H9 (cell line): ENCODE measurements around the gene ARSG. TPM values are rescaled to one million over a fixed set of nuclear protein-coding genes. Genes with fewer than 3 reads are reported as not detected.

ENCODE experiments used
- DNase-seq: peaks from one replicate; pipeline ENCODE4 v3.0.0-alpha.2; 2017
- H2AFZ ChIP-seq: one replicate; pipeline ENCODE4 v1.6.1; 2013; ENCODE audit warnings: mild to moderate bottlenecking, low read length, control low read depth, moderate library complexity
- H2AK5ac ChIP-seq: 2 replicates; pipeline ENCODE4 v1.6.1; 2013; ENCODE audit warnings: low read length, control low read depth, mixed read lengths; ENCODE audit not compliant: insufficient read length
- H2BK120ac ChIP-seq: one replicate; pipeline ENCODE4 v1.6.1; 2013; ENCODE audit warnings: low read depth, mild to moderate bottlenecking, low read length, control low read depth, inconsistent platforms; ENCODE audit not compliant: poor library complexity, severe bottlenecking
- H2BK12ac ChIP-seq: 2 replicates; pipeline ENCODE4 v1.6.1; 2013; ENCODE audit warnings: low read length, control low read depth, mixed read lengths, low read depth; ENCODE audit not compliant: insufficient read length
- H2BK15ac ChIP-seq: 2 replicates; pipeline ENCODE4 v1.6.1; 2013; ENCODE audit warnings: low read depth, low read length, control low read depth
- H2BK20ac ChIP-seq: one replicate; pipeline ENCODE4 v1.6.1; 2013; ENCODE audit warnings: low read depth, mild to moderate bottlenecking, low read length, control low read depth, inconsistent platforms; ENCODE audit not compliant: poor library complexity, severe bottlenecking
- H2BK5ac ChIP-seq: 2 replicates; pipeline ENCODE4 v1.6.1; 2013; ENCODE audit warnings: low read length, control low read depth, mixed read lengths; ENCODE audit not compliant: insufficient read length
- H3K14ac ChIP-seq: 2 replicates; pipeline ENCODE4 v1.6.1; 2013; ENCODE audit warnings: low read length, control low read depth; ENCODE audit not compliant: insufficient read depth
- H3K18ac ChIP-seq: 2 replicates; pipeline ENCODE4 v1.6.1; 2013; ENCODE audit warnings: low read depth, mild to moderate bottlenecking, mixed read lengths, low read length, control low read depth; ENCODE audit not compliant: insufficient read length
- H3K23ac ChIP-seq: 2 replicates; pipeline ENCODE4 v1.6.1; 2013; ENCODE audit warnings: low read length, control low read depth, mixed read lengths, low read depth; ENCODE audit not compliant: insufficient read length
- H3K23me2 ChIP-seq: 2 replicates; pipeline ENCODE4 v1.6.1; 2013; ENCODE audit warnings: low read depth, mild to moderate bottlenecking, mixed read lengths, low read length, control low read depth; ENCODE audit not compliant: insufficient read length, poor library complexity, severe bottlenecking
- H3K27ac ChIP-seq: 2 replicates; pipeline ENCODE4 v1.5.1; 2013; ENCODE audit warnings: low read length, control low read depth, mixed read lengths, low read depth; ENCODE audit not compliant: insufficient read length
- H3K27me3 ChIP-seq: 2 replicates; pipeline ENCODE4 v1.6.1; 2013; ENCODE audit warnings: low read length, control low read depth, inconsistent platforms; ENCODE audit not compliant: insufficient read depth
- H3K4ac ChIP-seq: 2 replicates; pipeline ENCODE4 v1.6.1; 2013; ENCODE audit warnings: low read depth, mild to moderate bottlenecking, control low read depth, inconsistent platforms, low read length, moderate library complexity
- H3K4me1 ChIP-seq: 2 replicates; pipeline ENCODE4 v1.6.1; 2013; ENCODE audit warnings: low read length, control low read depth, inconsistent platforms; ENCODE audit not compliant: insufficient read depth
- H3K4me2 ChIP-seq: 2 replicates; pipeline ENCODE4 v1.6.1; 2013; ENCODE audit warnings: low read length, control low read depth, mixed read lengths; ENCODE audit not compliant: insufficient read length, insufficient read depth
- H3K56ac ChIP-seq: 2 replicates; pipeline ENCODE4 v1.6.1; 2013; ENCODE audit warnings: low read depth, mild to moderate bottlenecking, mixed read lengths, low read length, control low read depth; ENCODE audit not compliant: insufficient read length
- H3K79me1 ChIP-seq: 2 replicates; pipeline ENCODE4 v1.6.1; 2013; ENCODE audit warnings: low read depth, mild to moderate bottlenecking, moderate library complexity, low read length, control low read depth, inconsistent platforms; ENCODE audit not compliant: insufficient read depth, poor library complexity, severe bottlenecking
- H3K79me2 ChIP-seq: 2 replicates; pipeline ENCODE4 v1.6.1; 2013; ENCODE audit warnings: low read length, control low read depth, inconsistent platforms; ENCODE audit not compliant: insufficient read depth
- H3K9ac ChIP-seq: 2 replicates; pipeline ENCODE4 v1.6.1; 2013; ENCODE audit warnings: low read length, control low read depth, mixed read lengths; ENCODE audit not compliant: insufficient read length; ENCODE audit errors: extremely low read depth
- H3K9me3 ChIP-seq: one replicate; pipeline ENCODE4 v1.6.1; 2013; ENCODE audit warnings: low read depth, low read length, inconsistent platforms; ENCODE audit not compliant: control insufficient read depth
- H3T11ph ChIP-seq: one replicate; pipeline ENCODE4 v1.6.1; 2013; ENCODE audit warnings: mild to moderate bottlenecking, low read length, control low read depth, inconsistent platforms
- H4K20me1 ChIP-seq: one replicate; pipeline ENCODE4 v1.6.1; 2013; ENCODE audit not compliant: control insufficient read depth, insufficient read length, insufficient read depth
- H4K5ac ChIP-seq: 2 replicates; pipeline ENCODE4 v1.6.1; 2013; ENCODE audit warnings: low read depth, mild to moderate bottlenecking, mixed read lengths, low read length, control low read depth; ENCODE audit not compliant: insufficient read length
- H4K8ac ChIP-seq: replicated peaks from 2 replicates; pipeline ENCODE4 v1.6.1; 2013; ENCODE audit warnings: low read length, control low read depth, mixed read lengths, low read depth; ENCODE audit not compliant: insufficient read length
- H4K91ac ChIP-seq: 2 replicates; pipeline ENCODE4 v1.6.1; 2013; ENCODE audit warnings: low read depth, mild to moderate bottlenecking, moderate library complexity, mixed read lengths, low read length, control low read depth; ENCODE audit not compliant: insufficient read length
- H3K27ac Mint-ChIP-seq, 3 experiments: 2 replicates in 2 of 3; 3 replicates in 1 of 3; pipeline ENCODE4 v1.8.0; 2020 to 2021; ENCODE audit warnings: mixed read lengths in 3 of 3, mild to moderate bottlenecking in 1 of 3, moderate library complexity in 1 of 3
- H3K27me3 Mint-ChIP-seq: 2 replicates; pipeline ENCODE4 v1.8.0; 2021; ENCODE audit warnings: low read depth, mild to moderate bottlenecking, moderate library complexity, mixed read lengths
- H3K36me3 Mint-ChIP-seq, 3 experiments: 2 replicates in 2 of 3; 3 replicates in 1 of 3; pipeline ENCODE4 v1.8.0; 2020 to 2021; ENCODE audit warnings: low read depth in 3 of 3, mixed read lengths in 3 of 3; ENCODE audit not compliant: insufficient read depth in 1 of 3
- H3K4me1 Mint-ChIP-seq, 2 experiments: 2 replicates each; pipeline ENCODE4 v1.8.0; 2020; ENCODE audit warnings: mixed read lengths in 2 of 2
- H3K4me3 Mint-ChIP-seq, 2 experiments: 2 replicates in 1 of 2; 3 replicates in 1 of 2; pipeline ENCODE4 v1.8.0; 2020 to 2021; ENCODE audit warnings: mild to moderate bottlenecking in 2 of 2, mixed read lengths in 2 of 2, moderate library complexity in 1 of 2
- H3K9me3 Mint-ChIP-seq, 2 experiments: 2 replicates in 1 of 2; 3 replicates in 1 of 2; pipeline ENCODE4 v1.8.0; 2020; ENCODE audit warnings: mild to moderate bottlenecking in 2 of 2, mixed read lengths in 2 of 2, moderate library complexity in 1 of 2
- CTCF ChIP-seq: fragments of 200-600 bp; sonication (generic); conservative IDR thresholded peaks from 3 replicates; pipeline ENCODE4 v1.8.0; 2021; ENCODE audit warnings: antibody characterized with exemption, mild to moderate bottlenecking
- WGBS: extraction: QIAGEN DNeasy Blood & Tissue Kit; methylation state at CpG from one replicate; pipeline ENCODE4 v1.1.7; 2013; ENCODE audit warnings: missing lambda C conversion rate, low lambda C conversion rate, mixed read lengths; ENCODE audit not compliant: insufficient read length; ENCODE audit errors: extremely low coverage; 5-methylcytosine and 5-hydroxymethylcytosine counted together
- total RNA-seq: library from RNA; stranded (reverse); gene quantifications from 2 replicates; pipeline ENCODE4 v1.2.1, GENCODE V29; 2021

Gene ARSG
- total RNA-seq, 1 experiment from 2014 or later = 3.6 TPM

- H3K14ac ChIP-seq = no peak overlapping the region
- no peaks in the 10 kb centered on the region for H3K9me3 Mint-ChIP-seq
- H2BK5ac ChIP-seq = no peak overlapping the region
- no peak overlapping the region for H3K23ac ChIP-seq
- TF ChIP-seq CTCF = no peak
- no peak overlapping the region for H3K27ac ChIP-seq
- WGBS = no CpG with 5 or more reads among the region's 4 CpGs
- H3T11ph ChIP-seq = no peak overlapping the region
- H3K4me1 Mint-ChIP-seq = peaks cover 13 to 19% of the 10 kb centered on the region in 2 experiments
- no peak overlapping the region for H4K8ac ChIP-seq
- no peak overlapping the region for H2AFZ ChIP-seq
- no peak overlapping the region for H2BK12ac ChIP-seq
- no peaks in the 10 kb centered on the region; the same call in 1 of the 2 replicates for H3K27me3 Mint-ChIP-seq
- H3K79me2 ChIP-seq = no peaks in the 10 kb centered on the region
- no peaks in the 10 kb centered on the region for H3K79me1 ChIP-seq
- H3K4me1 ChIP-seq = no peaks in the 10 kb centered on the region
- H3K23me2 ChIP-seq = no peaks in the 10 kb centered on the region
- H3K27me3 ChIP-seq = no peaks in the 10 kb centered on the region
- no peak overlapping the region for H3K4me3 Mint-ChIP-seq
- no peak overlapping the region for H2BK15ac ChIP-seq
- H3K36me3 Mint-ChIP-seq = peaks cover 13 to 56% (median 45%) of the 10 kb centered on the region in 3 experiments; a peak in 6 of 7 replicates
- H3K4ac ChIP-seq = no peak overlapping the region
- no peak overlapping the region for H2BK120ac ChIP-seq
- no peak overlapping the region for H3K4me2 ChIP-seq
- H3K9me3 ChIP-seq = no peaks in the 10 kb centered on the region
- H2AK5ac ChIP-seq = no peak overlapping the region
- H2BK20ac ChIP-seq = no peak overlapping the region
- no peaks in the 10 kb centered on the region for H4K20me1 ChIP-seq
- H3K56ac ChIP-seq = no peak overlapping the region
- no peak for DNase-seq
- H3K9ac ChIP-seq = no peak overlapping the region
- no peak overlapping the region for H4K5ac ChIP-seq
- no peak overlapping the region for H4K91ac ChIP-seq
- H3K27ac Mint-ChIP-seq = peak overlapping the region in 1 of 3 experiments; percentile 10; a peak in 3 of 7 replicates
- H3K18ac ChIP-seq = no peak overlapping the region
These were observed 36.1 kb upstream of the ARSG start for GRCh38 chr17:68255151-68255550.
